SK-N-SH (cell line): ENCODE measurements around the gene OPHN1.

Source experiments
- CTCF ChIP-seq: fragments of 200-600 bp; sonication (generic); IDR thresholded peaks from 2 replicates; pipeline ENCODE4 v1.6.1; 2017; ENCODE audit warnings: antibody characterized with exemption, mild to moderate bottlenecking, moderate library complexity
- GABPA ChIP-seq: IDR thresholded peaks from 2 replicates; pipeline ENCODE4 v1.4.0; 2012; ENCODE audit warnings: low read depth, mild to moderate bottlenecking
- GATA2 ChIP-seq: sonication (generic); formaldehyde crosslinking; IDR thresholded peaks from 2 replicates; pipeline ENCODE4 v1.5.0; 2020; ENCODE audit warnings: mild to moderate bottlenecking, missing genetic modification reagents
- MAX ChIP-seq: IDR thresholded peaks from 2 replicates; pipeline ENCODE4 v1.4.0; 2012; ENCODE audit warnings: low read depth
- MXI1 ChIP-seq: IDR thresholded peaks from 2 replicates; pipeline ENCODE4 v1.6.1; 2012; ENCODE audit warnings: mild to moderate bottlenecking, low read depth, low read length, improper control_type of control experiment
- NRF1 ChIP-seq: IDR thresholded peaks from 2 replicates; pipeline ENCODE4 v1.6.1; 2012; ENCODE audit warnings: low read depth, mild to moderate bottlenecking, low read length
- PBX3 ChIP-seq: IDR thresholded peaks from 2 replicates; pipeline ENCODE4; 2012
- POLR2AphosphoS5 ChIP-seq: IDR thresholded peaks from 2 replicates; pipeline ENCODE4 v1.6.1; 2012; ENCODE audit warnings: low read depth, low read length
- RAD21 ChIP-seq: IDR thresholded peaks from 2 replicates; pipeline ENCODE4 v1.6.1; 2012; ENCODE audit warnings: mild to moderate bottlenecking, low read length
- REST ChIP-seq: IDR thresholded peaks from 2 replicates; pipeline ENCODE4 v1.6.1; 2012; ENCODE audit warnings: mild to moderate bottlenecking, low read depth, low read length, moderate library complexity
- RXRA ChIP-seq: IDR thresholded peaks from 2 replicates; pipeline ENCODE4 v1.4.0; 2012; ENCODE audit warnings: low read depth, mild to moderate bottlenecking, borderline replicate concordance
- SIN3A ChIP-seq: IDR thresholded peaks from 2 replicates; pipeline ENCODE4 v1.6.1; 2012; ENCODE audit warnings: low read depth, mild to moderate bottlenecking, low read length, moderate library complexity, borderline replicate concordance
- TAF1 ChIP-seq: IDR thresholded peaks from 2 replicates; pipeline ENCODE4 v1.6.1; 2012; ENCODE audit warnings: low read depth, mild to moderate bottlenecking, low read length, moderate library complexity, borderline replicate concordance
- USF2 ChIP-seq: fragments of 150-350 bp; IDR thresholded peaks from 2 replicates; pipeline ENCODE4 v1.6.1; 2017; ENCODE audit warnings: antibody characterized with exemption, low read length, low read depth, borderline replicate concordance

GRCh38 chrX:68133181-68133580, 300.1 kb downstream of the OPHN1 start:
- TF ChIP-seq CTCF (no peak), GATA2 (no peak), POLR2AphosphoS5 (no peak), GABPA (no peak), RAD21 (no peak), SIN3A (no peak), NRF1 (no peak), PBX3 (no peak), REST (no peak), RXRA (no peak), MAX (no peak), USF2 (no peak), TAF1 (no peak), MXI1 (no peak)
